GM19025 (cell line): Measurements from ENCODE around the gene MBLAC1.

Experiments used
- ATAC-seq: cut with Tn5 transposase; IDR thresholded peaks from one replicate; pipeline ENCODE4 v1.9.1; 2021; ENCODE audit warnings: mild to moderate bottlenecking, low read depth, moderate library complexity; ENCODE audit not compliant: unreplicated experiment

Gene MBLAC1

GRCh38 chr7:100166970-100167911, 40.5 kb downstream of the MBLAC1 start:
- ATAC-seq: no peak

- no peak for ATAC-seq
Observed at GRCh38 chr7:100167912-100168323, 41.2 kb downstream of the MBLAC1 start.

GRCh38 chr7:100169147-100169850, 42.5 kb downstream of the MBLAC1 start:
- no peak for ATAC-seq

GRCh38 chr7:100170101-100170897, 43.5 kb downstream of the MBLAC1 start:
- no peak for ATAC-seq

GRCh38 chr7:100171087-100171681, 44.4 kb downstream of the MBLAC1 start:
- no peak for ATAC-seq

- ATAC-seq: no peak
Observed at GRCh38 chr7:100171840-100172239, 45.1 kb downstream of the MBLAC1 start.

GRCh38 chr7:100173806-100174495, 47.2 kb downstream of the MBLAC1 start:
- ATAC-seq: no peak

GRCh38 chr7:100174582-100174981, 47.8 kb downstream of the MBLAC1 start:
- ATAC-seq: no peak

GRCh38 chr7:100175296-100175935, 48.6 kb downstream of the MBLAC1 start:
- no peak for ATAC-seq

GRCh38 chr7:100176096-100177044, 49.6 kb downstream of the MBLAC1 start:
- ATAC-seq: no peak

- peak; percentile 84 for ATAC-seq
Observed at GRCh38 chr7:100177045-100178001, 50.6 kb downstream of the MBLAC1 start, which contains the start of the genes GPC2 and STAG3. Gene GPC2 (minus strand): TSS chr7:100177381. CDS start chr7:100177199, 182 bp downstream. Gene STAG3 (plus strand): TSS chr7:100177918. CDS start chr7:100180557, 2,639 bp downstream.
